Mesodermal cell (in vitro differentiated cells): Measurements from ENCODE around the gene PPFIA4.

ENCODE experiments used
- H3K27ac ChIP-seq: 2 replicates; pipeline ENCODE4 v1.7.0; 2013; ENCODE audit warnings: mild to moderate bottlenecking, low read depth, low read length, moderate library complexity; ENCODE audit not compliant: severe bottlenecking
- H3K36me3 ChIP-seq: 2 replicates; pipeline ENCODE4 v1.7.1; 2013; ENCODE audit warnings: mild to moderate bottlenecking, low read length, moderate library complexity; ENCODE audit not compliant: control insufficient read depth, insufficient read depth
- H3K4me1 ChIP-seq: one replicate; pipeline ENCODE4 v1.7.1; 2013; ENCODE audit warnings: mild to moderate bottlenecking, low read length; ENCODE audit not compliant: insufficient read depth, control insufficient read depth, poor library complexity, severe bottlenecking
- H3K4me3 ChIP-seq: 2 replicates; pipeline ENCODE4 v1.7.0; 2013; ENCODE audit warnings: low read length, control low read depth, mild to moderate bottlenecking; ENCODE audit not compliant: insufficient read depth, poor library complexity, severe bottlenecking; ENCODE audit errors: extremely low read depth
- H3K9me3 ChIP-seq: 2 replicates; pipeline ENCODE4 v1.7.1; 2013; ENCODE audit warnings: mild to moderate bottlenecking, low read length, moderate library complexity; ENCODE audit not compliant: control insufficient read depth
- WGBS, 2 experiments: methylation state at CpG; one replicate each; pipeline ENCODE4 v1.1.5; 2013; ENCODE audit warnings: missing lambda C conversion rate in 2 of 2; ENCODE audit not compliant: insufficient coverage in 2 of 2; 5-methylcytosine and 5-hydroxymethylcytosine counted together

PPFIA4 gene

GRCh38 chr1:203124011-203124410 lies 97.7 kb downstream of the PPFIA4 start:
- Histone ChIP-seq H3K4me1 (peaks cover 35% of the 10 kb centered on the region), H3K36me3 (no peaks in the 10 kb centered on the region), H3K27ac (no peak overlapping the region), H3K9me3 (no peaks in the 10 kb centered on the region), H3K4me3 (no peak overlapping the region)
- WGBS, 2 experiments: 58 to 76% methylated on average over 2 to 3 of the region's 5 CpGs

DNA sequence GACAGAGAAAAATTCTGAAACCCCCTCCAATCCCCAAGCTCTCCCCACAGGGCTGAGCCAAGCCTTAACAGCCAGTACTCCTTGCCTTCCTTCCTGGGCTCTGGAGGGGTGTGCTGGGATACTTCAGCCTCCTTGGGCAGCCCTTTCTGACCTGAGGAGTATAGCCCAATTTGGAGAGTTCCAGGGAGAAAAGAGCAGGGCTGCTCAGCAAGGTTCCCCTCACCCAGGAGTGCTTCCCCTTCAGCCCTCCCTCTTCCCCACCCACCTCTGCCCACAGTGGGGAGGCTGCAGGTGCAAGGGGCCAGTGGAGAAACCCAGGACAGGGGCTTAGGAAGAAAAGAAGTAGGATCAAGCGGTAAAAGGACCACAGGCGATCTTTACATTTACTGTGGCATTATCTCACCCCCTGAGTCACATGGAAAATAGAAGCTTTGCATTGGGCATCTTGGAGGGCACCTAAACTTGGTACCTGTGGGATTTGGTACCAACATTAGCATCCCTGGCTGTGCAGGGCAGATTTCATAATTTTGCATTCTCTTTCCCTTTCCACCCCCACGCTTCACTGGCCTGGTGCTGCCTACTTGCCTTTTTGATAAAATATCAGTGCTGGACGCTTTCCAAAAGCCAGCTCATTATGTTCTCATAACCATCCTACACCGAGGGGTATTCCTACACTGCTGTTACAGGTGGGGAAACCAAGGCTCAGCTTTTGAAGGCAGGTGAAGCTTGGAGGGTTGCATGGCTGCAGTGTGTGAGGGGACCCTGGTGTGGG lies 98.4 kb downstream of the PPFIA4 start:
- Histone ChIP-seq H3K27ac (no peak overlapping the region), H3K4me3 (no peak overlapping the region), H3K4me1 (peaks cover 36% of the 10 kb centered on the region), H3K36me3 (peaks cover 3% of the 10 kb centered on the region), H3K9me3 (no peaks in the 10 kb centered on the region)
- 94 to 95% methylated on average over 2 to 5 of the region's 5 CpGs for WGBS, 2 experiments

- WGBS, 2 experiments: 32 to 34% methylated on average over 5 to 7 of the region's 8 CpGs
- H3K36me3 ChIP-seq: peaks cover 10% of the 10 kb centered on the region
- peaks cover 32% of the 10 kb centered on the region for H3K4me1 ChIP-seq
- H3K4me3 ChIP-seq: peak overlapping the region; percentile 43
- no peaks in the 10 kb centered on the region for H3K9me3 ChIP-seq
- no peak overlapping the region for H3K27ac ChIP-seq
Measured at GRCh38 chr1:203126151-203126865, 100.0 kb downstream of the PPFIA4 start.

GRCh38 chr1:203126866-203127665 lies 100.8 kb downstream of the PPFIA4 start:
- H3K4me3 ChIP-seq: peak overlapping the region; percentile 43
- peaks cover 31% of the 10 kb centered on the region for H3K4me1 ChIP-seq
- H3K9me3 ChIP-seq: no peaks in the 10 kb centered on the region
- 44 to 52% methylated on average over 6 to 8 of the region's 12 CpGs for WGBS, 2 experiments
- H3K36me3 ChIP-seq: peaks cover 11% of the 10 kb centered on the region
- peak overlapping the region; percentile 3 for H3K27ac ChIP-seq

DNA sequence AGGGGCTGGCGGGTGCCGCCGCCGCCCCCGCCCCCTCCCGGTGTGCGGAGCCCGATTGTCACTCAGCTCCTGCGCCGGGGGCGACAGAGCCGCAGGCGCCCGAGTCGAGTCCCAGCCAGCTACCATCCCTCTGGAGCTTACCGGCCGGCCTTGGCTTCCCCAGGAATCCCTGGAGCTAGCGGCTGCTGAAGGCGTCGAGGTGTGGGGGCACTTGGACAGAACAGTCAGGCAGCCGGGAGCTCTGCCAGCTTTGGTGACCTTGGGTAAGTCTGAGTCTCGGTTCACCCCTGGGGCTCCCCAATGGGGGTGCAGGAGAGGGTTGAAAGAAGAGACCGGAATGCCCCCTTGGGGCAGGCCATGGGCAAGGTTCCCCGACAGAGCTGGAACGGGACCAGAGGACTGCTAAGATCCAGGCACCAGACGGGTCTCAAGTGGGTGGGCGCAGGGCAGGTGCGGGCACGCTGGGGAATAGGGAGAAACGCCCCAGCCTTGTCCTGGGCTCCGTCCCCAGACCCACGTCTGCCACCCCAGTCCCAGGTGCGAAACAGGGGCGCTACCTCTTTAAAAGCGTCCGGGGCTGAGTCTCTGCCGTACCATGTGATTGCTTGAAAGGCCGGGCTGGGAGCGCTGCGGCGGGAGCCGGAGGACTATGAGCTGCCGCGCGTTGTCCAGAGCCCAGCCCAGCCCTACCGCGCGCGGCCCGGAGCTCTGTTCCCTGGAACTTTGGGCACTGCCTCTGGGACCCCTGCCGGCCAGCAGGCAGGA lies 101.6 kb downstream of the PPFIA4 start, which contains the start of gene ADORA1:
ADORA1 (plus strand) TSS at position 61 of the 765 bp plus-strand sequence. CDS start 1,116 bp downstream, outside the sequence.
- whole genome bisulfite sequencing, 2 experiments: 1% methylated on average over 39 to 42 of the region's 51 CpGs
- peak within 1 kb of the TSS; percentile 43 for H3K4me3 ChIP-seq
- peaks cover 15% of the 10 kb centered on the region for H3K36me3 ChIP-seq
- H3K27ac ChIP-seq: peak within 1 kb of the TSS; percentile 10
- H3K9me3 ChIP-seq: no peaks in the 10 kb centered on the region
- H3K4me1 ChIP-seq: peaks cover 33% of the 10 kb centered on the region

DNA sequence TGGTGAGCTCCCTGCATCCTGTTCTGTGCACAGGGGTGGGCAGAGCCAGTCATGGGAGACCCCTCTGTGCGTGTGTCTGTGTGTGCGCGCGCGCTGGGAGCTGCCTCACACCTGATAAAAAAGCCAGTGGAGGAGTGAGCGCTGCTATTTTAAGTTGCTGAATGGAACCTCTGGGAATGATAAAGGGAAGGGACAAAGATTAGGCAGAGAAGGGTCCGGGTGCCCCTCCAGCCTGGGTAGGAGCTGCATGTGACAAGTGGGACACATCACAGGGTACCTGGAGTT lies 102.1 kb downstream of the PPFIA4 start:
- H3K4me3 ChIP-seq: peak overlapping the region; percentile 43
- H3K4me1 ChIP-seq: peaks cover 36% of the 10 kb centered on the region
- no peaks in the 10 kb centered on the region for H3K9me3 ChIP-seq
- peaks cover 16% of the 10 kb centered on the region for H3K36me3 ChIP-seq
- H3K27ac ChIP-seq: no peak overlapping the region
- WGBS, 2 experiments: 20 to 26% methylated on average over 6 to 7 of the region's 7 CpGs
